Skin of body (tissue), 2 donors: ENCODE results near the gene ARMH3. TPM values are rescaled to one million over a fixed set of nuclear protein-coding genes. Genes with fewer than 3 reads are reported as not detected.

Experiments
- DNase-seq: peaks from one replicate; lab custom pipeline; 2025; lab: John Stamatoyannopoulos, UW
- total RNA-seq: library from RNA; depleted of rRNA; stranded (reverse); fragments of >200 nt; gene quantifications from one replicate; pipeline ENCODE4 v1.2.3, GENCODE V29; 2014

The ARMH3 gene, protein sequence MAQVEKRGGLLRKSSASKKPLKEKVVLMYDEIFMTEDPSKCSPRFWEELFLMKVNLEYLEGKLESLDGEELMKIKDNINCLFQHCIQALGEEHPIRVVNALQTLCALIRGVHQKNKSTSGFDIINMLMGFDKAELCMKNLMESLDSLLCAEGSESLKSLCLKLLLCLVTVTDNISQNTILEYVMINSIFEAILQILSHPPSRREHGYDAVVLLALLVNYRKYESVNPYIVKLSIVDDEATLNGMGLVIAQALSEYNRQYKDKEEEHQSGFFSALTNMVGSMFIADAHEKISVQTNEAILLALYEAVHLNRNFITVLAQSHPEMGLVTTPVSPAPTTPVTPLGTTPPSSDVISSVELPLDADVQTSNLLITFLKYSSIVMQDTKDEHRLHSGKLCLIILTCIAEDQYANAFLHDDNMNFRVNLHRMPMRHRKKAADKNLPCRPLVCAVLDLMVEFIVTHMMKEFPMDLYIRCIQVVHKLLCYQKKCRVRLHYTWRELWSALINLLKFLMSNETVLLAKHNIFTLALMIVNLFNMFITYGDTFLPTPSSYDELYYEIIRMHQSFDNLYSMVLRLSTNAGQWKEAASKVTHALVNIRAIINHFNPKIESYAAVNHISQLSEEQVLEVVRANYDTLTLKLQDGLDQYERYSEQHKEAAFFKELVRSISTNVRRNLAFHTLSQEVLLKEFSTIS
- 16.6 TPM for total RNA-seq

DNA sequence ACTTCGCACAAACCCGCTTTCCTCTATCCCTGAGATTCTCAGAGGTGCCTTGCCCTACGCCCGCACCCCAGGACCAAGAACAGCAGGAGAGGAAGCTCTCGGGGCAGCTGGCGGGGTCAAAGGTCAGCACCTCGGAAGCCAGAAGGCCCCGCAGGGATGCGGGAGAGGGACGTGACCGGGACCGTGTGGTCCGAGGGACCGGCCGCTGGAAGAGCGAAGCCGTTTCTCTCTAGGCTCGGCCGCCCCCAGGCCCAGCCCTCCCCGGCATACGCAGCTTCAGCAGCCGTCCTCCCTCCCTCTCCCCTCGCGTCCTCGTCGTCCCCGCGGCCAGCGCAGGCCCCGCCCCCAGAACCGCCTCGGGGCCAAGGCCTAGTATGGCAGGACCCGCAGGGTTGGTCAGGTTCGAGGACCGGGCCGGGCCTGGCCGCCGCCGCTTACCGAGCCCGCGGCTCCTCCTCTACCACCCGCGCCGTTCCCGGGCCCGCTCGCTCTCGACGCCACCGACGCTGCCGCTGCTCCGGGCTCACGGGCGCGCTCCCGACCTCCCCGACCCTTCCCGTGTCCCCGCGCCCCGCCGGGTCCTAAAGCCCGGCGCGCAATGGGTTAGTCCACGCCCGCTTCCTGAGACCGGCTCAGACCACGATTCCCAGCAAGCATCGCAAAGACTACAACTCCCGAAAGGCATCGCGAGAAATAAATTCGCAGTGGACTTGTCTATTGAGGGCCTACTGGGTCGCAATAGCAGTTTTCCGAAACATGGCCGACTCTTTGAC lies at the start of gene ARMH3:
Gene ARMH3, minus strand, starts transcription at position 527 of the 773 bp plus-strand sequence. CDS start 16,059 bp downstream, outside the sequence.
- DNase-seq = peak; percentile 96

DNA sequence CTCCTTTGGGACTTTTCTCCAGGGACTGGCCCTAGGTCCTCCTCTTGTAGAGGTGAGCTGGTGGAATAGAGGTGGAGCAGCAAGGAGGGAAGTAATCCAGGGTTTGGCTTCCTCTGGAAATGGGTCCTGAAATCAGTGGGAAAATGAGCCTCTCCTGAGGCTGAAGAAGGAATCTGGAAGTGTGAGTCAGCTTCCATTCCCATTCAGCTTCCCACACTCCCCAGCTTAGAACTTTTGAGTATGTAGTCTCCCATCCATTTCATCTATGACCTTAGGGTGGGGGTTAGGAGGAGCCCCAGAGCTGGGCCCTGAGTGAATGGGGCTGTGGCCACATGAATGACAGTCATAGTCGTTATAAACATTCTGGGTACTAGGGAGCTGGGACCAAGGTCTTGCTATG lies 46.4 kb upstream of the ARMH3 start:
- no peak for DNase-seq

DNA sequence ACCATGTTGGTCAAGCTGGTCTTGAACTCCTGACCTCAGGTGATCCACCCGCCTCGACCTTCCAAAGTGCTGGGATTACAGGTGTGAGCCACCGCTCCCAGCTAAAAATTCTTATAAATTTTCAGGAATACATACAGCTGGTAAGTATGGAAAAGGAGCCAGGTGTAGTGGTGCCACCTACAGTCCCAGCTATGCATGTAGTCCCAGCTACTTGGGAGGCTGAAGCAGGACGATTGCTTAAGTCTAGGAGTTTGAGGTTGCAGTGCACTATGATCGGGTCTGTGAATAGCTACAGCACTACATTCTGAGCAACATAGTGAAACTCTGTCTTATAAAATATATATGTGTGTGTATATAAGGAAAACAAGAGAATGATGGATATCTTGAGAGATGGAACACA lies 45.2 kb upstream of the ARMH3 start:
- no peak for DNase-seq

DNA sequence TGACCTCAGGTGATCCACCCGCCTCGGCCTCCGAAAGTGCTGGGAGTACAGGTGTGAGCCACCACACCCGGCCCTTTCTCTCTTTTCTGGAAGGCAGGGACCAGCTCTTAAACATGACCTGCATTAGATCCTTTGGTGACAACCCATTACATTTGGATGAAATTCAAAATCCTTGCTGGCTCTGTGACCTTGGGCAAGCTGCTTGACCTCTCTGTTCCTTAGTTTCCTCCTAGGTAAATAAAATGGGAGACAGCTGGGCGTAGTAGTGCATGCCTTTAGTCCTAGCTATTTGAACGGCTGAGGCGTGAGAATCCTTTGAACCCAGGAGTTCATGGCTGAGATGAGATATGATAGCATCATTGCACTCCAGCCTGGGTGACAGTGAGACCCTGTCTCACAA lies 40.5 kb upstream of the ARMH3 start:
- no peak for DNase-seq

DNA sequence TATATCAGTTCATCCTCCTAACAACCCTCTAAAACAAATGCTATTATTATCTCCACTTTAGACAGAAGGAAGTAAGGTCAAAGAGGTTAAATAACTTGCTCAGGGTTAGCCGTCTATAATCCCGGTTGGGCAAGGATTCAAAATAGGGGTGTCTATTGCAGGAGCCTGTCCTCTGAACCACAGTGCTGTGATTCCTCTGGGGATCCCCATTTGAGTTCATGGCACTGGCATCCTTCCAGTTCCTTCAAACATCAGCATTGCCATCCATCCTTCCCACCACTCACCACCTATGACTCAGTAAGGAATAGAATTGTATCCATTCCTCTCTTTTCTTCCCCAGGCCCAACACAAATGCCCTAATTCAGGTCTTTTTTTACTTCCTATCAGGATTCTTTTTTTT lies 34.8 kb upstream of the ARMH3 start:
- DNase-seq = no peak

DNA sequence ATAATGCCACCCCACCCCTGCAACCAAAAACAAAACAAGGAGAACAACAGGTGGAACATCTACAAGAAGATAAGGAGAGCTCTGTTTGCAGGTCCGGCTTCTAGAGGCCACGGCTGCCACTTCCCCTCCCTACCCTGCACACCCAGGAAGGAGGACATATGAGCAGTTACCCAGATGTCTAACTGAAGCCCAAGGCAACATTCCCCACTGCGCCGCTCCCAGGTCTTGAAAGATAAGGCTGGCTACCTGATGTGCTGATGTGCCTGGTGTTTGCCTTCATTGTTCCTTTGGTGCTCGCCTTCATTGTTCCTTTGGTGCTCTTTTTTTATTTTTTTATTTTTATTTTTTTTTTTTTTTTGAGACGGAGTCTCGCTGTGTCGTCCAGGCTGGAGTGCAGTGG lies 30.2 kb upstream of the ARMH3 start:
- DNase-seq = no peak

DNA sequence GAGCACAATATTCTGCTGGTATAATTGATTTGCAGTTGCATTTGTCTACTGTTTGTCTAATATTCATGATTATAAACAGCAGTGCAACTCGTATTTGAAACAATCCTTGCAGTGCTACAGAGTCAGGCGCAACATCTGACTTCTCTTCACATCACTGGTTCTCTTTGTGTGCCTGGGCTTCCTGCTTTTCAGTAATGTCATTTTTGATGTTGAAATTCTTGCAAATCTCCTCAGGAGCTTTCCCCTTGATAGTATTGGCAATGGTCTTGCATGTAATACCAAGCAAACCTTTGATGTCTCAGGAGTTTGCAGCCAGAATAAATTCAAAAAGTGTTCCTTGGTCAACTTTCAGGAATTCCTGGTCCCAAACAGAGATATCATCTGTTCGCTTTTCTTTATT lies 29.4 kb upstream of the ARMH3 start:
- DNase-seq = no peak

DNA sequence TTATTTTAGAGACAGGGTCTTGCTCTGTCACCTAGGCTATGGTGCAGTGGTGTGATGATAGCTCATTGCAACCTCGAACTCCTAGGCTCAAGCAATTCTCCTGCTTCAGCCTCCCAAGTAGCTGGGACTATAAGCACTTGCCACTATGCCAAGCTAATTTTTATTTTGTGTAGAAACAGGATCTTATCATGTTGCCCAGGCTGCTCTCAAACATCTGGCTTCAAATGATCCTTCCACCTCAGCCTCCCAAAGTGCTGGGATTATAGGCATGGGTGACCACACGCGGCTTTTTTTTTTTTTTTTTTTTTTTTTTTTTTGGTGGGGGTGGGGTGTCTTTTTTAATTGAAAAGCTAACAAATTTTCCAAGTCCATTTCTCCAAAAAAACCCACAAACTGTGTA lies 27.6 kb upstream of the ARMH3 start:
- no peak for DNase-seq

DNA sequence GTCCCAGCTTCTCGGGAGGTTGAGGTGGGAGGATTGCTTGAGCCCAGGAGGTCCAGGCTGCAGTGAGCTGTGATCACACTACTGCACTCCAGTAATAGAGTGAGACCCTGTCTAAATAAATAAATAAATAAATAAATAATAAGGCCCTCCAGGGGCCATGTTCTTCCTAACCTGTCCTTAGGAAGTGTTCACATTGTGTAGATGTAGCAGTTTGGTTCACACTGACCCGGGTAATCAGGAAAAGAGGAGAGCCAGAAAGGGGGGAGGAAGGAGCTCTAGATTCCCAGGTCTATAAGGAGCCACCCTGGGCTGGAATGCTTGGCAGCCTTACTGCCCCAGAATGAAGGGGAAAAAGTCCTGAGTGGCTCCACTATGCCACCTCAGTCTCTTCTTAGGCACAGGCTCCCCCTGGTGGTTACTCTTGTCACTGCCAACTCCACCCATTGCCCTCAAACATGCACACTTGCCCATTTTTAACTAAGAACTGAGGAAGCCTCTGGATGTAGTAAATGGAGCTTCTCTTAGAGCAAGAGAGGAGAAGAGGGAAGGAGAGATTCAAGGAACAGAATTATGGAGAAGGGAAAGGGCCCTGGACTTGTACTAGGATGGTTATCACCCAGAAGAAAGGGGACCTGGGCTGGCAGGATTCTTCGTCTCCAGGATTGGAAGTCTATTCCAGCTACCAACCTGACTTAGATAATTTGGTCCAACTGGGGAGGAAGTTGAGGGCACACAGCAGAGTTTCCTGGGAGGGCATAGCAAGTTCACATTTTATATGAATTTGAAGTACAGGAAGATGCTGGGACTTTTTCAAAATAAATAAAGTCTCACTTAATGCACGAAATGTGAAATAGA lies 16.9 kb upstream of the ARMH3 start:
- peak; percentile 27 for DNase-seq

DNA sequence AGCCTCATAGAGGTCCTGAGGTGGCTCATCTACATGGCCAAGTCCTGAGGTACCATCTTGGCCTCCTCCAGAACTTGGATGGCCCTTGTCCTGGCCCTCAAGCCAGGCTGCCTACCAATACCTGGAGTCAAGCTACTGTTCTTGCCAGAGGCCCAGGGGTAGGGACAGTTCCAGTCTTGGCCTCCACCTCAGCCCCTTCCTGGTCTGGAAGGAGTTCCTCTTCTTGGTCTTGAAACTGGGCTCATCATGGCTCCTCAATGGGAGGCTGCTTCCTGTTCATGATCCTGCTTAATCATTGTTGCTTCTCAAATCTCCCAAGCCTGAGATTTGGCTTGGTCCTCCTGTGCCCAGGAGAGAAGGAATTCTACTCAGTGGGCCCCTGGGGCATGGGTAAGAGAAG lies 13.1 kb upstream of the ARMH3 start:
- no peak for DNase-seq

DNA sequence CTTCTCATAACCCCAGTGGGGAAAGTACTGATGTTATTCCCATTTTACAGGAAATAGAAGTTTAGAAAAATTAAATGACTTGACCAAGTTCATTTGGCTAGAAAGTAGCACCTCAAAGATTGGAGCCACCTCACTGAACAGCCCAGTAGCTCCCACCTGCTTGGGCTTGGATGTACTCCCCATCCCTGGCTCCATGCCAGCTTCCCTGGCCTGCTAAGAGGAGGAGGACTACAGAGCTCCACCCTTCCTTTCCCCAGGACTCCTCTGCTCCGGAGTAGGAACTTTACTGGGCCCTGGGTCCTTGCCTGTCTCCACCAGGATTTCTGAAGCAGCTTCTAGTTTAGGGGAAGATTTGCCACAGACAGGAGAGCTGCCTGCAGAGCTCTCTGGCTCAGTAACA lies 12.2 kb upstream of the ARMH3 start:
- no peak for DNase-seq

DNA sequence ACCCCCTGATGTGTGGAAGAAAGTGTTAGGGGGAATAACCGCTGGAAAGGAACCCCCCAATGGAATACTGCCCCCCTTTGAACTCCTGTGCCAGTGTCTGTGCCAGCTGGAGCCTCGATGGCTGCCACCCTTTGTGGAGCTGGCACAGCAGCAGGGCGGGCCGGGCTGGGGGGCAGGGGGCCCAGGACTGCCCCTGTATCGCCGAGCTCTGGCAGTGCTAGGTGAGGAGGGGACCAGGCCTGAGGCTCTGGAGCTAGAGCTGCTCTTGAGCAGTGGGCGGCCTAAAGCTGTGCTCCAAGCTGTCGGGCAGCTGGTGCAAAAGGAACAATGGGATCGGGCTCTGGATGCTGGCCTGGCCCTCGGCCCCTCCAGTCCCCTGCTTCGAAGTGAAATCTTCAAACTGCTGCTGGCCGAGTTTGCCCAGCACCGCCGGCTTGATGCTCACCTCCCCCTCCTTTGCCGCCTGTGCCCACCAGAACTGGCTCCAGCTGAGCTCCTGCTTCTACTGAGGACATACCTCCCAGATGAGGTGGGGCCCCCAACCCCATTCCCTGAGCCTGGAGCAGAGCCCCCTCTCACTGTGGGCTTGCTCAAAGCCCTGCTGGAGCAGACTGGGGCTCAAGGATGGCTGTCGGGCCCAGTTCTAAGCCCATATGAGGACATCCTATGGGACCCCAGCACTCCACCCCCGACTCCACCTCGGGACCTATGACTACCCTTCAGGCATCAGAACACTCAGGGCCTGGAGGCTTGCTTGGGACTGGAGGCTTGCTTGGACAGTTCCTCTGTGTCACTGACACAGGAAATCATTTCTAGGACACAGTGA lies 11.3 kb upstream of the ARMH3 start:
- no peak for DNase-seq

DNA sequence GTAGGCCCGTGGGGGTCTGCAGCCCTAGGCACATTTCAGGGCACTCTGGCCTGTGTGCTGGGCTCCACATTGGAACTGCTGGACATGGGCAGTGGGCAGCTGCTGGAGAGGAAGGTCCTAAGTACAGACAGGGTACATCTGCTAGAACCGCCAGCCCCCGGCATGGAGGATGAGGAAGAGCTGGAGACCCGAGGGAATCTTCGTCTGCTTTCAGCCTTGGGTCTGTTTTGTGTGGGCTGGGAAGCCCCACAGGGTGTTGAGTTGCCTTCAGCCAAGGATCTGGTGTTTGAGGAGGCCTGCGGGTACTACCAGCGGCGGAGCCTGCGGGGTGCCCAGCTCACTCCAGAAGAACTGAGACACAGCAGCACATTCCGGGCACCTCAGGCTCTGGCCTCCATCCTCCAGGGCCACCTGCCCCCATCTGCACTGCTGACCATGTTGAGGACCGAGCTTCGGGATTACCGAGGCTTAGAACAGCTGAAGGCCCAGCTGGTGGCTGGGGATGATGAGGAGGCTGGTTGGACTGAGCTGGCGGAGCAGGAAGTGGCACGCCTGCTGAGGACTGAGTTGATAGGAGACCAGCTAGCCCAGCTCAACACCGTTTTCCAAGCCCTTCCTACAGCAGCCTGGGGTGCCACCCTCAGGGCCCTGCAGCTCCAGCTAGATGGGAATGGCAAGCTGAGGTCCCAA lies 10.6 kb upstream of the ARMH3 start:
- DNase-seq = no peak

DNA sequence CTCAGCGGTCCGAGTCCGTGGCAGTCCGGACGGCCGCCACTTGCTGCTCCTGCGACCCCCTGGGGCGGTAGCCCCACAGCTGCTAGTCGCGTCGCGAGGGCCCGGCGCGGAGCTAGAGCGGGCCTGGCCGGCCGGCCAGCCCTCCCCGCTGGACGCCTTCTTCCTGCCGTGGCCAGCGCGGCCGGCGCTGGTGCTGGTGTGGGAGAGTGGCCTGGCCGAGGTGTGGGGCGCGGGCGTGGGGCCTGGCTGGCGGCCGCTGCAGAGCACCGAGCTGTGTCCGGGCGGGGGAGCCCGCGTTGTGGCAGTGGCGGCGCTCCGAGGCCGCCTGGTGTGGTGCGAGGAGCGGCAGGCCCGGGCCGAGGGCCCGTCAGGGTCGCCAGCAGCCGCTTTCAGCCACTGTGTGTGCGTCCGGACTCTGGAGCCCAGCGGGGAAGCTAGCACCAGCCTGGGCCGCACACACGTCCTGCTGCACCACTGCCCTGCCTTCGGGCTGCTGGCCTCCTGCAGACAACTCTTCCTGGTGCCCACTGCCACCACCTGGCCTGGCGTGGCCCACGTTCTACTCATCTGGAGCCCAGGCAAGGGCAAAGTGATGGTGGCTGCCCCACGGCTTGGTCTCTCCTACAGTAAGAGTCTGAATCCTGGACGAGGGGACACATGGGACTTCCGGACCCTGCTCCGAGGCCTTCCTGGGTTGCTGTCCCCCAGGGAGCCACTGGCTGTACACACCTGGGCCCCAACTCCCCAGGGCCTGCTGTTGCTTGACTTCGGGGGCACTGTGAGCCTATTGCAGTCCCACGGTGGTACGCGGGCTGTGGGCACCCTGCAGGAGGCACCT lies 9.8 kb upstream of the ARMH3 start:
- DNase-seq = no peak

DNA sequence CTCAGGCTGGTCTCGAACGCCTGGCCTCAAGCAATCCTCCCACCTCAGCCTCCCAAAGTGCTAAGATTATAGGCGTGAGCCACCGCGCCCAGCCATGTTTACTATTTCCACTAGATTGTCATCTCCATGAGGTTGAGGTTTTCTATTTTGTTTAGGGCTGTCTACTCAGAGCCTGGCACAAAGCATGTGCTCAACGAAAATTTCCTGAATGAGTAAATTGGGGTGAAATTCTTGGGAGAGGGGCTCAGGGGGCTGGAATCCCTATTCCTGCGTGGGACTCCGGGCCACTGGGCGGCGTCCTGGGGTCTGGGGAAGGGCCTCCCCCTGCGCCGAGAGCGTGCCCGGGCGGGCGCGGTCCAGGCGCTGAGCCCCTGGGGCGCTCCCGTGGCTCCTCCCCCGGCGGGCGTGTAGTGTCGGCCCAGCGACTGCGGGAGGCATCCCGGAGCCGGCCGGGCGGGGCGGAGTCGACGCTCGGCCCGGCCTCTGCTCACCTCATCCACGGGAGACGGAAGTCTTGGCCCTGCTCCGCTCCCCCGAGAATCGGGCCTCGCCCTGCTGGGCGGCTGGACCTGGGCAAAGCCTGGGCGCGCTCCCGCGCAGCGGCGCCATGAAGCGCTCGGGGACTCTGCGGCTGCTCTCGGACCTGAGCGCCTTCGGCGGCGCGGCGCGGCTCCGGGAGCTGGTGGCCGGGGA lies 9.0 kb upstream of the ARMH3 start, which contains the start of gene HPS6:
Gene HPS6, plus strand, starts transcription at position 482 of the 693 bp plus-strand sequence. Its CDS starts 126 bp downstream, at position 608.
- peak; percentile 76 for DNase-seq

DNA sequence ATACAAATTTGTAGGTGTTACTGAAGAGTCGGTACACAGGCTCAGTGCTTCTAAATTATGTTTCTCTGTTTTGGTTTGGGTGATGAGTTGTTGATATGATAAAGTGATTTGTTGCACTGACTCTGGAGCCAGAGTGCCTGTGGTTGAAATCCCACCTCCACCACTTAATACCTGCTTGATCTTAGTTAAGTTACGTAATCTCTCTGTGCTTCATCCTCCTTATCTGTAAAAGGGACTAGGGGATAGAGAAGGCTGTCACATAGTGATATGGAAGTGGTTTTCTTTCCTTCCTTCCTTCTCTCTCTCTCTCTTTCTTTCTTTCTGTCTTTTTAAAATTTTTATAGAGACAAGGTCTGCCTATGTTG lies 8.5 kb upstream of the ARMH3 start:
- no peak for DNase-seq

DNA sequence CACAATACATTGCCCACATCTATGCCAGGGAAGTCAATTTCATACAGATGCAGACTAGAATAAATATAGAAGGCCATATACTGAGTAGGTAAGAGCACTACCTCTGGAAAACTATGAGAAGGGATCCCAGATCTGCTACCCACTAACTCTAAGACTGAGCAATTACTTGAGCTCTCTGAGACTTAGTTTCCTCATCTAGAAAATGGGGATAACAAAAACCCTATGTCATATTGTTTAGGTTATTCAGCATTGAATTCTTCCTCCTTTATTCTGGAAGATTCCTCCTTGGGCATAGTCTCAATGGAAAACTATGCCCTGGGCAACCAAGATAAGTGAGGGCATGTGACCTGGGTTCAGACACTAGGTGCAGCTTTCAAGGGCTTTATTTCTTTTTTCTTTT lies 4.0 kb upstream of the ARMH3 start:
- no peak for DNase-seq
